Hepatic stellate cell (primary cell): ENCODE measurements around the gene LINGO4.

Experiments
- DNase-seq: peaks from one replicate; pipeline ENCODE4 v3.0.0; 2011; ENCODE audit warnings: low spot score

The LINGO4 gene

GRCh38 chr1:151814971-151815545, 9.8 kb upstream of the LINGO4 start:
- DNase-seq, result no peak

DNA sequence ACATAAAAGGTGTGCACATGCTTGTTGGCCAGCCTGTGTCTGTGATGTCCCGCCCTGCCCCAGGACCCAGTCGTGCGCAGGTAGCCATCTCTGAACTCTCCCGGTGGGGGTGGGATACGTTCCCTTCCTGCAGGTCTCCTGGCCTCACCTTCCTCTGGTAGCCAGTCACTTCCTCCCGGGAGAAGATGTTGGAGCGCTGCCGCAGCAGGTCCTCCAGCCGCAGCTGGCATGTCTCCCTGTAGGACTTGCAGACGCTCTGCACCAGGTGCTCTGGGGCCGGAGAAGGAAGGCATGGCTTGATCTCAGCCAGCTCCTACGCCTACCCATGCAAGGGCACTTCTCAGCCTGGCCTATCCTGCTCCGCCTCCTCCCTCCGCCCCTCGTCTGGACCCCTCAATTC, 9.2 kb upstream of the LINGO4 start:
- DNase-seq, result no peak

DNA sequence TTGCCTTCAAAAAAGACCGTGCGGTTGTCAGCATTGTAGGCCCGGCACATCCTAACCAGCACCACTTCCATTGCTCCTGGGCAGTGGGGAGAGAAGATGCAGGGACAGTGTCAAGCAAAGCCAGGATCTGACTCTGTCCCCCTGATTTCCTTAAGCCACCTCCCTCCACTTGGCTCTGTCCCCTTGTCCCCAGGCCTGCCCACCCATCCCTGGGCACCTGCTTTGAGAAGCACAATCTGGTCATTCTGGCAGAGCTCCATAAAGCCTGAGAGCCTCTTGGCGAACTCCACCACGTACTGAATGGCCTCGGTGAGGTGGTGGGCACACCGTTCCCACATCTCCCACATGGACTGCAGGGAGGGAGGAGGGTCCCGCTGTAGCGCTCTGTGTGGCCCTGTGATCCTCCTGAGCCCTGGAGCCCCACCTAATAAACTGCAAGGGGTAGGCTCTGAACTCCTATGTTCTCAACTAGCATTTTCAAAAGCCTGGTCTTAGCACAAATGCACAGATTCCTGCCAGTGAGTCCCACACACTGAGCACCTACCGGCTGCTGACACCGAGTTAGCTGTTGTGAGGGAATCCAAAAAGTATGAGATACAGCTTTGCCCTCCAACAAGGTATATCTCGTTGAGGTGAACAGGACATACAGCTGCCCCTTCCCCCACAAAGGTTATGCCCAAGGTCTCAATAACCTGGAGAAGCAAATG, 8.2 kb upstream of the LINGO4 start:
- DNase-seq, result no peak

- no peak for DNase-seq
Measured at GRCh38 chr1:151811181-151811580, 6.0 kb upstream of the LINGO4 start.

- DNase-seq, result no peak
Measured at GRCh38 chr1:151809985-151810556, 4.9 kb upstream of the LINGO4 start.

GRCh38 chr1:151809290-151809984, 4.2 kb upstream of the LINGO4 start:
- no peak for DNase-seq

DNA sequence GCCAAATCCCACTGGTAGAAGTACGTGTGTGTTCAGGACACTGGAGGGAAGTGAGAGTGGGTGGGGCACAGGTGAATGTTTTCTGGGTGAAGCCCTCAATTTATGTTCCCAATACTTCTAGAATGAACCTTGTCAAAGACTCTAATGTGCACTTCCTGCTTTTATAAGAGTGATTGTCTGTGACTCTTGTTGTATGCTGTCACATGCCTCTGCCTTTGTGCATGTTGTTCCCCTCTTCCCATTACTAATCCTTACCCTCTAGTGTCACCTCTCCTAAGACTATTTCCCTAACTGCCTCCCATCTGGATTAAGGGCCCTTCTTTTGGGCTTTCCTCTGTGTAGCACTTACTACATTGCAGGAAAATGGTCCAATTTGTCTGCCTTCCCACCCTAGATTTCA, 2.5 kb upstream of the LINGO4 start:
- DNase-seq, result no peak

GRCh38 chr1:151807131-151807530, 1.9 kb upstream of the LINGO4 start:
- no peak for DNase-seq

DNA sequence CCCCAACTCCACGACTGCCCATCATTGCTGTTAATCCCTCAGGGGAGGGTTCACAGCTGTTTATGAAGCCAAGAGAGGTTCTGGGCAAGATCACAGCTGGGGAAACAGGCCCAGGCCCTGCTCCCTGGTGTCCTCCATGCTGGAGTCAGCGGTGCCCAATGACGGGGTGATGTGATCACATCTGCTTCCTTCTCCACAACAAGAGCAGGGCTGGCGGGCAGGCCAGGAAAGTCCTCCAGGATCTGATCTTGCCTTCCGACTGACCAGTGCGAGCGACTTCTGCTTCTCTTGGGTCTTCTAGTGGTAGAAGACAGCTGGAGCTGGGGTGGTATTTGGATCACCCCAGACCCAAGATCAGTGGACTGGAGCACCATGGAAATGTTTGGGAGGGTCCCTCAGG, 951 bp upstream of the LINGO4 start:
- DNase-seq, result no peak

DNA sequence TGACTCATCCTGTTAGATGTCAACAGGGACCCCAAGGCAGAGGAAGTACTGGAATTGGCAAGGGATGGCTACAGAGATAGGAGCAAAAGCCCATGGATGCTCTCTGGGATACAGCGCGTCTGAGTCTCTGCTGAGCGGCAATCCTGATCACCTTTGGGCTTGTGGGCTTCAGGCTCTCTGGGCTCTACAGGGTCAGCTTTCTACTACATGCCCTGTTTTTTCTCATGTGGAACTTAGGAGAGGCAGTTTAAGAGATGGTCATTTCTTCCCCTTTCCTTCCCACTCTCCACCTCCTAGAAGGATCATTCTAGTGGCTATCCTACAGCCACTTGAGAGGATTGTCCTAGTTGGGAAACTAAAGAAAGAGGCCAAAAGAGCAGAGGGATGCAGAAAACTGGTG, 1.3 kb downstream of the LINGO4 start:
- no peak for DNase-seq

DNA sequence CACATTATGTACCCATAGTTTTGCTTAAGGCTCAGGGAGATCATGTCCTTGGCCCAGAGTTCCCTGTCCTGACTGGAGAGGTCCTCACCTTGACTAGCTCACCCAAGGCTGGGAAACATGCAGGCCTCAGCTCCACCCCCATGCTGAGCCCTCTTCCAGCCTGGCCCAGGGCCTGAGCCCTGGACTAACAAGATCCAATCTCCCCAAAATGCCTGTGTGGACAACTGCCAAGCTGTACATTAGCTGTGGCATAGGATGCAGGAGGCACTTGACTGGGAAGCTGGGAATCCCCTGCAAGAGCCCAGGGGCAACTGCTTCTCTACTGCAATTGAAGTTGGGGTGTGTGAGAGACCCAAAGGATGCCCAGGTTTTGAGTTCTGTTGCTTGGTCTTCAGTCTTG, 2.1 kb downstream of the LINGO4 start:
- DNase-seq, result no peak

GRCh38 chr1:151802372-151802771, 2.8 kb downstream of the LINGO4 start:
- DNase-seq, result no peak

DNA sequence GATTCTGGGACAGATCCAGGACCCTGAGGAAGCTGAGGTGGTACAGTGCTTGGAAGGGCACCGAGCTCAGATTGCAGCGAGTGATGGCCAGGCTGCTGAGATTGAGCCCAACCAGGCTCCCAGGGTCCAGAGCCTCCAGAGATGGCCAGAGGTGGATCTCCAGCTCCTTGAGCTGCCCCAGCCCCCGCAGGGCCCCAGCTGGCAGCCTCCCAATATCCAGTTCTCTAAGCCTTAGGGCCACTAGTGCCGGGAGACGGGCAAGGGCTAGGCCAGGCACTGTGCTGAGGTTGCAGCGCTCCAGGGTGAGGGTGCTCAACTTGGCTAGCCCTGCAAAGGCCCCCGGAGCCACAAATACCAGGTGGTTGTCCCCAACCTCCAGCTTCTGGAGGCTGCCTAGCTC, 3.4 kb downstream of the LINGO4 start:
- no peak for DNase-seq

DNA sequence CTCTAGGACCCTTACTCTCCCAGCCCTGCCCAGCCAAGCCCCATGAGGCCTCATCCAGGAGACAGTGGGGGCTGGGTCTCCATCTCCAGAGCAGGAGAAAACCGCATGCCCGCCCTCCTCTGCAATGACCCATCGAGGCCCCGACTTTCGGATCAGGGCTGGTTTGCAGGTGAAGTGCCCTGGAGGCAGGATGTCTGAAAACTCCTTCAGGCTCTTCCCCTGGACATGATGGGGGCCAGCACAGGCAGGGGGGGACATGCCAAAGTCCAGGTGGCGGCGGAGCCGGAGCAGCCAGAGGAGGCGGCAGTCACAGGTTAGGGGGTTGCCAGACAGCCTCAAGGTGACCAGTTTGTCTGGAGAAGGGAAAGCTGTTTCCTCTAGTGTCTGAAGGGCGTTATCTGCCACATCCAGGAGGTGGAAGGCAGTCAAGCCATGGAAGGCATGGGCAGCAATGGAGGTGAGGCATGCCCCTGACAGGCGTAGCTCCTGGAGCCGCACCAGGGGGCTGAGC, 3.9 kb downstream of the LINGO4 start:
- no peak for DNase-seq

- DNase-seq, result no peak
Measured at GRCh38 chr1:151800830-151801229, 4.4 kb downstream of the LINGO4 start.

GRCh38 chr1:151799179-151800022, 5.8 kb downstream of the LINGO4 start:
- no peak for DNase-seq

DNA sequence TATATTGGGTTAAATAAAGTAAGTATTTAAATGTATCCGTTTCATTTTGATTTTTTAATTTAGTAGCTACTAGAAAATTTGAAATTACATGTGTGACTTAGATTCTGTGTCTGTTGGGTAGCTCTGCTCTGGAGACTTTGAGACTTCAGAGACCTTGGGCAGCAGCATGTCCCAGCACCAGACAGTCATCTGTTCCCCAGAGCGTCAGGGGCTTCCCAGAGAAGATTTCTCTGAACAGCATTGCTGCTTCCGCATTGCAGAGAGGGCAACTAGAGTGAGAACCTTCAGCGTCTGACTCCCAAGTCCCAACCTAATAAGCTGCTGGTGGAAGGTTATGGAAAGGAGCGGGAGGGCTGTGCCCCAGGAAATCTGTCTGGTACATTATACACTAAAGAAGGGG, 6.6 kb downstream of the LINGO4 start:
- no peak for DNase-seq

GRCh38 chr1:151790940-151791651, 14.1 kb downstream of the LINGO4 start:
- DNase-seq, result no peak

- peak; percentile 99 for DNase-seq
Measured at GRCh38 chr1:151790071-151790939, 14.9 kb downstream of the LINGO4 start, which contains the start of gene TDRKH. TDRKH (minus strand) TSS chr1:151790500; CDS start chr1:151783022, 7,478 bp downstream.

DNA sequence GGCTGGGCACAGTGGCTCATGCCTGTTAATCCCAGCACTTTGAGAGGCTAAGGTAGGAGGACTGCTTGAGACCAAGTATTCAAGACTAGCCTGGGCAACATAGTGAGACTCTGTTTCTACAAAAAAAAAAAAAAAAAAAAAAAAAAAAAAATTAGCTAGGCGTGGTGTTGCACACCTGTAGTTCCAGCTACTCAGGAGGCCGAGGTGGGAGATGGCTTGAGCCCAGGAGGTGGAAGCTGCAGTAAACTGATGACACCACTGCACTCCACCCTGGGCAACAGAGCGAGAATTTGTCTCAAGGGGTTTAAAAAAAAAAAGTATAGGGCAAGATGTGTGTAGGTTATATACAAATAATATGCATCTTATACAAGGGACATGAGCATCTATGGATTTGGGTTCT, 17.5 kb downstream of the LINGO4 start:
- DNase-seq, result no peak
